Psoas muscle (tissue), 8 donors: ENCODE results near the gene GRPEL2. TPM values are rescaled to one million over a fixed set of nuclear protein-coding genes. Genes with fewer than 3 reads are reported as not detected.

Experiments used
- ATAC-seq, 4 donors: fragments of 200-7000 bp; cut with Tn5 transposase; one replicate each; pipeline ENCODE4 v1.9.1; 2020; ENCODE audit warnings: moderate library complexity in 3 of 4, mild to moderate bottlenecking in 2 of 4
- DNase-seq, 2 donors: peaks; one replicate each; pipeline ENCODE4 v3.0.0-alpha.2; 2020
- H3K27ac ChIP-seq: fragments of 200-600 bp; one replicate; pipeline ENCODE4 v1.8.0; 2022
- H3K27me3 ChIP-seq, 3 donors: fragments of 200-600 bp in 1 of 3; one replicate each; pipeline versions ENCODE4 v1.6.1 to v1.8.0; 2013 to 2022; ENCODE audit warnings: low read length in 2 of 3, mild to moderate bottlenecking in 2 of 3, moderate library complexity in 1 of 3; ENCODE audit not compliant: insufficient read depth in 3 of 3
- H3K36me3 ChIP-seq, 2 donors: fragments of 200-600 bp in 1 of 2; one replicate each; pipeline versions ENCODE4 v1.6.1 to v1.8.0; 2013 to 2022; ENCODE audit warnings: low read depth in 1 of 2, mild to moderate bottlenecking in 1 of 2, moderate library complexity in 1 of 2; ENCODE audit not compliant: insufficient read depth in 1 of 2
- H3K4me1 ChIP-seq: fragments of 200-600 bp; one replicate; pipeline ENCODE4 v1.8.0; 2022
- H3K4me3 ChIP-seq: fragments of 200-600 bp; one replicate; pipeline ENCODE4 v1.8.0; 2022; ENCODE audit warnings: mild to moderate bottlenecking
- H3K9me3 ChIP-seq: fragments of 200-600 bp; one replicate; pipeline ENCODE4 v1.8.0; 2022
- WGBS, 3 donors: extraction: QIAGEN DNeasy Blood & Tissue Kit; methylation state at CpG; one replicate each; pipeline versions ENCODE4 v1.1.6 to v1.1.7; 2013; 5-methylcytosine and 5-hydroxymethylcytosine counted together
- intact Hi-C, 2 donors: fragments of 100-400 bp; cut with DNase I; formaldehyde crosslinking; loops; one replicate each; pipeline versions ENCODE4 v1.11.0 to v1.14.2; 2022
- polyA plus RNA-seq, 3 donors: library from polyadenylated mRNA; stranded (reverse); fragments of 200-250 nt; gene quantifications; one replicate each; pipeline ENCODE4 v1.2.3, GENCODE V29; 2013
- total RNA-seq, 4 donors: library from RNA; stranded (reverse); fragmentation: NEBNext Ultra II Directional in 2 of 4; extraction: Animal tissue kit (Norgen Biotek cat#: 25700) in 2 of 4; gene quantifications; one replicate each; pipeline versions ENCODE4 v1.2.1 to v1.2.4, GENCODE V29; 2021 to 2023
- TF ChIP-seq, protein P1 (sequence below): fragments of 200-600 bp; IDR thresholded peaks from one replicate; pipeline ENCODE4 v1.8.0; 2022; ENCODE audit warnings: antibody characterized with exemption
- donor health status: healthy with polysubstance abuse.
- donor health status: DM: no; HTN: no; CAD: no; lungs with moderate emphysema.
- donor health status: Bipolar disorder and iron deficiency.
- donor health status: healthy.
- donor health status: DM: yes; HTN: yes; CAD: no.
- donor health status: DM: no; HTN: no; CAD: no.
- donor health status: DM: no; HTN: no; CAD: no.
- donor health status: DM: yes; HTN: yes; CAD: no.

The GRPEL2 gene
- total and polyA plus RNA-seq, 7 donors, result 4.7 to 11.6 (median 10.2) TPM

DNA sequence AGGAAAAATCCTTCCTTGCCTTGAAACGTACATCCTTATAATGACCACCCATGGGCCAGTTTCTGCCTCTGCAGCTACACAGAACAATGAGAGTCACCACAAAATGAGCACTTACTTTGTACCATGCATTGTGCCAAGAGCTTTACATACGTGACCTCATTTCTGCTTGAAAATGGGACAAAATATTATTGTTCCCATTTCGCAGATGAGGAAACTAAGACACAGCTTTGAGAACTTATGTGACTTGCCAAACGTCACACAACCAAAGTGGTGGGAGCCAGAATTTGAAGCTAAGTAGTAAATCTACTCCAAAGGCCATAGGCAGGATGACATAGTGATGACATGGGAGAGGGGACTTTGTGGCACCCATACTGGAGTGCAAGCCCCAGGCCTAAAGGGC lies 34.8 kb upstream of the GRPEL2 start:
- ATAC-seq, result no peak
- Histone ChIP-seq H3K36me3 (peaks cover 0 to 51% of the 10 kb centered on the region in 2 donors), H3K4me1 (peaks cover 42% of the 10 kb centered on the region), H3K9me3 (no peaks in the 10 kb centered on the region), H3K4me3 (no peak overlapping the region), H3K27ac (peak overlapping the region; percentile 77), H3K27me3 (no peaks in the 10 kb centered on the region)
- TF ChIP-seq, protein P1, sequence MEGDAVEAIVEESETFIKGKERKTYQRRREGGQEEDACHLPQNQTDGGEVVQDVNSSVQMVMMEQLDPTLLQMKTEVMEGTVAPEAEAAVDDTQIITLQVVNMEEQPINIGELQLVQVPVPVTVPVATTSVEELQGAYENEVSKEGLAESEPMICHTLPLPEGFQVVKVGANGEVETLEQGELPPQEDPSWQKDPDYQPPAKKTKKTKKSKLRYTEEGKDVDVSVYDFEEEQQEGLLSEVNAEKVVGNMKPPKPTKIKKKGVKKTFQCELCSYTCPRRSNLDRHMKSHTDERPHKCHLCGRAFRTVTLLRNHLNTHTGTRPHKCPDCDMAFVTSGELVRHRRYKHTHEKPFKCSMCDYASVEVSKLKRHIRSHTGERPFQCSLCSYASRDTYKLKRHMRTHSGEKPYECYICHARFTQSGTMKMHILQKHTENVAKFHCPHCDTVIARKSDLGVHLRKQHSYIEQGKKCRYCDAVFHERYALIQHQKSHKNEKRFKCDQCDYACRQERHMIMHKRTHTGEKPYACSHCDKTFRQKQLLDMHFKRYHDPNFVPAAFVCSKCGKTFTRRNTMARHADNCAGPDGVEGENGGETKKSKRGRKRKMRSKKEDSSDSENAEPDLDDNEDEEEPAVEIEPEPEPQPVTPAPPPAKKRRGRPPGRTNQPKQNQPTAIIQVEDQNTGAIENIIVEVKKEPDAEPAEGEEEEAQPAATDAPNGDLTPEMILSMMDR, result no peak
- DNase-seq, result no peak
- WGBS, 3 donors, result 79 to 87% (median 84%) methylated on average over 4 of the region's 4 CpGs
- intact Hi-C loops, result loop anchor here in 1 of 2 donors (5.0 kb wide), 1 partner anchor 38 kb away; the partner anchor contains the start of gene AFAP1L1

DNA sequence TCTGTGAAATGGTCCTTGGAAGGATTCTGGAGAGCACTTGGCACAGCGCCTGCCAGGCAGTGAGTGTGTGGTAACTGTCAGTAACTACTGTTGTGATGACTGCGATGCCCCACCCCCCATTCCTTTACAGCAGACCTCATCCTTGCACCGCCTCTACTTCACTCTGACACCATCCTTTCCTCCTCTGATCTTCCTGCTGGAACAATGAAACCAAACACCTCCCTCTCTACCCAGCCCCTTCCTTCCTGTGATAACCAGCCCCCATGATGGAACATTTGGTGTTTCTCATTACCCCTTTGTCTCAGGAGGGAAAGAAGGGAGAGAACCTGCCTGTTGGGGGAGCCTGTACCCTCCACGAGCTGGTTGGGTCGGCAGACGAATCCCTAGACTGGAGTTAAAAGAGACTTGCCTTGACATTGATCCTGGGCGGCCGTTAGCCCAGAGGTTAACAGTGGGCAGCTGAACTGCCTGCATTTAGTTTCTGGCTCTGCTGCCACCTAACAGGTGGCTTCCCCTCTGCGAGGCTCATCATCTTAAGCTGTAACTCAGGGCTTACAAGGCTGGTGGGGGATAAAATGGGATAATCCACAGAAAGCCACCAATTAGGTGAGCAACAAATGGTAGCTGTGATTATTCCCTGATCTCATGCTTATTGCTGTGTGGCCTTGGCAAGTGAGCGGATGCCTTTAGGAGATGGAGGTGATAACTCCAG lies 34.2 kb upstream of the GRPEL2 start:
- Histone ChIP-seq H3K4me1 (peaks cover 42% of the 10 kb centered on the region), H3K27me3 (no peaks in the 10 kb centered on the region), H3K4me3 (no peak overlapping the region), H3K27ac (peak overlapping the region; percentile 77), H3K9me3 (no peaks in the 10 kb centered on the region), H3K36me3 (peaks cover 0 to 50% of the 10 kb centered on the region in 2 donors)
- intact Hi-C loops, result loop anchor here in 1 of 2 donors (5.0 kb wide), 1 partner anchor 39 kb away; the partner anchor contains the start of gene AFAP1L1
- WGBS, 3 donors, result 47 to 62% (median 52%) methylated on average over 10 of the region's 10 CpGs
- DNase-seq, result peak; percentile 59 to 78
- TF ChIP-seq, protein P1, result no peak
- ATAC-seq, result peak in 2 of 4 donors; percentile 30 to 34

DNA sequence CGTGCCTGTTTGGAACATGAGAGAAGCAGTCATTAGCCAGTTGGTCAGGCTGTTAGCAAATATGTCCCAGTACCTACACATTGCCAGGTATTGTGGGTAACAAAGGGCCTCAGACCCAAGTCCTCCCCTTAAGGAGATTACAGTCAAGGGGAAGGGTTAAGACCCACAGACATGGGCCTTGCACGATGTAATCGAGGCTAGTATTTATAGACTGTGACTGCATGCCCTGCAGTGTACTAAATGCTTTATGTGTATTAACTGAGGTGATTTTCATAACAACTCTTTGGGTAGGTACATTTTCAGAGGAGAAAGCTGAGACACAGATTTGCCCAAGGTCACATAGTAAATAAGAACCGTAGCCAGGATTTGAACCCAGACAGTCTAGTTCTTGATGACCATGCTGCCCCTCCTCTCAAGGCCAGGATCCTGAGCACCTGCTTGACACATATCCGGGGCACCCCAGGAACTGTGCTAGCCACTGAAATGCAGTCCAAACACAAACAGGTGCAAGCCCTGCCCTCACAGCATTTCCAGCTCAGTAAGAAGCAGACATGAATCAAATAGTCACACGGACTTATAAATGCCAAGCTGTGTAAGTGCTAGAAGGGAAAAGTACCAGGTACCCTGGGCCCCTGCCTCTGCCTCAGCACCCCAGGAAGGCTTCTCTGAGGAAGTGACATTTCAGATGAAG lies 32.0 kb upstream of the GRPEL2 start:
- ATAC-seq (peak; percentile 69 to 81 (median 80)), DNase-seq (no peak)
- Histone ChIP-seq H3K4me3 (no peak overlapping the region), H3K36me3 (peaks cover 0 to 50% of the 10 kb centered on the region in 2 donors), H3K4me1 (peaks cover 42% of the 10 kb centered on the region), H3K27ac (peak overlapping the region; percentile 77), H3K27me3 (no peaks in the 10 kb centered on the region), H3K9me3 (no peaks in the 10 kb centered on the region)
- 27 to 41% (median 28%) methylated on average over 6 of the region's 6 CpGs for WGBS, 3 donors
- TF ChIP-seq, protein P1, result no peak
- intact Hi-C loops, result loop anchor here in 1 of 2 donors (5.0 kb wide), 1 partner anchor 41 kb away; the partner anchor contains the start of gene AFAP1L1

DNA sequence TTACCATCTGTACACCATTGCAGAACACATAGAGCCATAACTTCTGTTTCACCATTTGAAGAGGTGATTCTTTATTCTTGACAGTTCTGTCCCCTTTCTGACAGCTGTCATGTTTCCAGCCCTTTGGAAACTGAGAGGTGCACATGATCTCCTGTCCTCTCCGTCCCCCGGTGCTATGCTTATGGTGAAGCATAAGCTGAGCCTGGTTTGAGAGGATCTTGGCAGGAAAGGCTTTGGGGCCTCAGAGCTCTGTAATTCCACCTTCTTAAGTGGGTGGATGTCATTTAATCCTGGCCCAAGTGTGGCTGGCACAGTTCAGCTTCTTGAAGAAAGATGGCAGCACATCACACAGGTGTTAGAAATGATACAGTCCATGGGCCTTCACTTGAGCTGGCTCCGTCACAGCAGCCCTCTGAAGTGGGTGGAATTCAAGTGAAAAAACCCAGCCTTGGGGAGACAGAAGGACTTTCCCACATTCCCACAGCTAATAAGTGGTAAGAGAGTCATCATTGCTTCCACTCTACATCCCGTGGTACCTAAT lies 30.7 kb upstream of the GRPEL2 start:
- ATAC-seq, result peak; percentile 22 to 67 (median 53)
- WGBS, 3 donors, result 44 to 64% (median 47%) methylated on average over 4 of the region's 4 CpGs
- Histone ChIP-seq H3K9me3 (no peaks in the 10 kb centered on the region), H3K4me1 (peaks cover 46% of the 10 kb centered on the region), H3K27ac (peak overlapping the region; percentile 77), H3K36me3 (peaks cover 0 to 53% of the 10 kb centered on the region in 2 donors), H3K27me3 (no peaks in the 10 kb centered on the region), H3K4me3 (no peak overlapping the region)
- TF ChIP-seq, protein P1, result peak; percentile 21
- DNase-seq, result no peak
- intact Hi-C loops, result loop anchor here in 1 of 2 donors (5.0 kb wide), 2 partner anchors 42 to 118 kb away; partner anchors contain the start of gene AFAP1L1
